ENCODE data around the gene TNFAIP8L3. TPM values are rescaled to one million over a fixed set of nuclear protein-coding genes. Genes with fewer than 3 reads are reported as not detected.
A peak's percentile ranks its signal among the peaks of the same experiment; 100 is the strongest.

TNFAIP8L3 gene
- total and polyA plus RNA-seq, 4 donors, result 3.8 to 8.2 (median 6.8) TPM

GRCh38 chr15:51093839-51094605 lies 684 bp downstream of the TNFAIP8L3 start:
- H3K27me3 ChIP-seq (ENCODE audit: control insufficient read depth, insufficient read depth, low read length), result peaks cover 38% of the 10 kb centered on the region

GRCh38 chr15:51093488-51093838 lies 1.2 kb downstream of the TNFAIP8L3 start:
- Histone ChIP-seq H3K4me3 (ENCODE audit: low read depth, low read length) (peak overlapping the region; percentile 45), H3K27me3 (ENCODE audit: control insufficient read depth, insufficient read depth, low read length) (peaks cover 38% of the 10 kb centered on the region), H3K4me1 (ENCODE audit: control insufficient read depth, insufficient read depth, low read length) (peaks cover 17% of the 10 kb centered on the region), H3K9me3 (ENCODE audit: control insufficient read depth, insufficient read depth, low read length) (no peaks in the 10 kb centered on the region), H3K27ac (ENCODE audit: low read depth, low read length) (no peak overlapping the region), H3K36me3 (ENCODE audit: control insufficient read depth, insufficient read depth, low read length) (no peaks in the 10 kb centered on the region)
- 36% methylated on average over 15 of the region's 21 CpGs for WGBS (ENCODE audit: insufficient coverage)
- DNase-seq (ENCODE audit: low read depth in 4 of 6, low spot score in 6 of 6), result no peak

More at GRCh38 chr15:51093839-51094605, 684 bp downstream of the TNFAIP8L3 start:
- no peak overlapping the region for H3K27ac ChIP-seq (ENCODE audit: low read depth, low read length)
- peak in 1 of 6 donors; percentile 38 for DNase-seq (ENCODE audit: low read depth in 4 of 6, low spot score in 6 of 6)
- peaks cover 17% of the 10 kb centered on the region for H3K4me1 ChIP-seq (ENCODE audit: control insufficient read depth, insufficient read depth, low read length)
- WGBS (ENCODE audit: insufficient coverage), result under 1% methylated on average over 59 of the region's 65 CpGs
- no peaks in the 10 kb centered on the region for H3K36me3 ChIP-seq (ENCODE audit: control insufficient read depth, insufficient read depth, low read length)
- H3K4me3 ChIP-seq (ENCODE audit: low read depth, low read length), result peak overlapping the region; percentile 45
- H3K9me3 ChIP-seq (ENCODE audit: control insufficient read depth, insufficient read depth, low read length), result no peaks in the 10 kb centered on the region

GRCh38 chr15:51092480-51093040 lies 2.1 kb downstream of the TNFAIP8L3 start:
- Histone ChIP-seq H3K4me1 (ENCODE audit: control insufficient read depth, insufficient read depth, low read length) (peaks cover 17% of the 10 kb centered on the region), H3K9me3 (ENCODE audit: control insufficient read depth, insufficient read depth, low read length) (no peaks in the 10 kb centered on the region), H3K4me3 (ENCODE audit: low read depth, low read length) (no peak overlapping the region), H3K27ac (ENCODE audit: low read depth, low read length) (no peak overlapping the region), H3K27me3 (ENCODE audit: control insufficient read depth, insufficient read depth, low read length) (peaks cover 36% of the 10 kb centered on the region), H3K36me3 (ENCODE audit: control insufficient read depth, insufficient read depth, low read length) (no peaks in the 10 kb centered on the region)
- 64% methylated on average over 4 of the region's 12 CpGs for WGBS (ENCODE audit: insufficient coverage)
- no peak for DNase-seq (ENCODE audit: low read depth in 4 of 6, low spot score in 6 of 6)

GRCh38 chr15:51090753-51091152 lies 4.0 kb downstream of the TNFAIP8L3 start:
- Histone ChIP-seq H3K4me1 (ENCODE audit: control insufficient read depth, insufficient read depth, low read length) (peaks cover 17% of the 10 kb centered on the region), H3K4me3 (ENCODE audit: low read depth, low read length) (no peak overlapping the region), H3K27ac (ENCODE audit: low read depth, low read length) (no peak overlapping the region), H3K27me3 (ENCODE audit: control insufficient read depth, insufficient read depth, low read length) (peaks cover 25% of the 10 kb centered on the region), H3K9me3 (ENCODE audit: control insufficient read depth, insufficient read depth, low read length) (no peaks in the 10 kb centered on the region), H3K36me3 (ENCODE audit: control insufficient read depth, insufficient read depth, low read length) (no peaks in the 10 kb centered on the region)
- WGBS (ENCODE audit: insufficient coverage), result no CpG with 5 or more reads among the region's 3 CpGs
- DNase-seq (ENCODE audit: low read depth in 4 of 6, low spot score in 6 of 6), result no peak

GRCh38 chr15:51089699-51090453 lies 4.8 kb downstream of the TNFAIP8L3 start:
- Histone ChIP-seq H3K4me1 (ENCODE audit: control insufficient read depth, insufficient read depth, low read length) (peaks cover 12% of the 10 kb centered on the region), H3K27me3 (ENCODE audit: control insufficient read depth, insufficient read depth, low read length) (peaks cover 19% of the 10 kb centered on the region), H3K4me3 (ENCODE audit: low read depth, low read length) (no peak overlapping the region), H3K9me3 (ENCODE audit: control insufficient read depth, insufficient read depth, low read length) (no peaks in the 10 kb centered on the region), H3K36me3 (ENCODE audit: control insufficient read depth, insufficient read depth, low read length) (no peaks in the 10 kb centered on the region), H3K27ac (ENCODE audit: low read depth, low read length) (no peak overlapping the region)
- peak in 1 of 6 donors; percentile 46 for DNase-seq (ENCODE audit: low read depth in 4 of 6, low spot score in 6 of 6)
- WGBS (ENCODE audit: insufficient coverage), result 69% methylated on average over 3 of the region's 4 CpGs

GRCh38 chr15:51089041-51089440 lies 5.7 kb downstream of the TNFAIP8L3 start:
- Histone ChIP-seq H3K9me3 (ENCODE audit: control insufficient read depth, insufficient read depth, low read length) (no peaks in the 10 kb centered on the region), H3K27ac (ENCODE audit: low read depth, low read length) (no peak overlapping the region), H3K4me1 (ENCODE audit: control insufficient read depth, insufficient read depth, low read length) (peaks cover 8% of the 10 kb centered on the region), H3K36me3 (ENCODE audit: control insufficient read depth, insufficient read depth, low read length) (no peaks in the 10 kb centered on the region), H3K4me3 (ENCODE audit: low read depth, low read length) (no peak overlapping the region), H3K27me3 (ENCODE audit: control insufficient read depth, insufficient read depth, low read length) (peaks cover 15% of the 10 kb centered on the region)
- WGBS (ENCODE audit: insufficient coverage), result no CpG with 5 or more reads among the region's 1 CpG
- DNase-seq (ENCODE audit: low read depth in 4 of 6, low spot score in 6 of 6), result no peak

GRCh38 chr15:51088585-51088984 lies 6.1 kb downstream of the TNFAIP8L3 start:
- H3K9me3 ChIP-seq (ENCODE audit: control insufficient read depth, insufficient read depth, low read length), result no peaks in the 10 kb centered on the region
- no peak for DNase-seq (ENCODE audit: low read depth in 4 of 6, low spot score in 6 of 6)
- no peak overlapping the region for H3K27ac ChIP-seq (ENCODE audit: low read depth, low read length)
- no peaks in the 10 kb centered on the region for H3K36me3 ChIP-seq (ENCODE audit: control insufficient read depth, insufficient read depth, low read length)
- H3K27me3 ChIP-seq (ENCODE audit: control insufficient read depth, insufficient read depth, low read length), result peaks cover 11% of the 10 kb centered on the region
- WGBS (ENCODE audit: insufficient coverage), result 100% methylated on average over 1 of the region's 2 CpGs
- H3K4me1 ChIP-seq (ENCODE audit: control insufficient read depth, insufficient read depth, low read length), result peaks cover 4% of the 10 kb centered on the region
- no peak overlapping the region for H3K4me3 ChIP-seq (ENCODE audit: low read depth, low read length)

GRCh38 chr15:51087513-51087912 lies 7.2 kb downstream of the TNFAIP8L3 start:
- H3K27ac ChIP-seq (ENCODE audit: low read depth, low read length), result no peak overlapping the region
- H3K4me3 ChIP-seq (ENCODE audit: low read depth, low read length), result no peak overlapping the region
- WGBS (ENCODE audit: insufficient coverage), result no CpG with 5 or more reads among the region's 1 CpG
- H3K9me3 ChIP-seq (ENCODE audit: control insufficient read depth, insufficient read depth, low read length), result no peaks in the 10 kb centered on the region
- peaks cover 3% of the 10 kb centered on the region for H3K27me3 ChIP-seq (ENCODE audit: control insufficient read depth, insufficient read depth, low read length)
- DNase-seq (ENCODE audit: low read depth in 4 of 6, low spot score in 6 of 6), result no peak
- H3K36me3 ChIP-seq (ENCODE audit: control insufficient read depth, insufficient read depth, low read length), result peaks cover 3% of the 10 kb centered on the region
- H3K4me1 ChIP-seq (ENCODE audit: control insufficient read depth, insufficient read depth, low read length), result no peaks in the 10 kb centered on the region

GRCh38 chr15:51086409-51086808 lies 8.3 kb downstream of the TNFAIP8L3 start:
- no peak overlapping the region for H3K4me3 ChIP-seq (ENCODE audit: low read depth, low read length)
- peaks cover 3% of the 10 kb centered on the region for H3K36me3 ChIP-seq (ENCODE audit: control insufficient read depth, insufficient read depth, low read length)
- no peak overlapping the region for H3K27ac ChIP-seq (ENCODE audit: low read depth, low read length)
- no peaks in the 10 kb centered on the region for H3K9me3 ChIP-seq (ENCODE audit: control insufficient read depth, insufficient read depth, low read length)
- WGBS (ENCODE audit: insufficient coverage), result 89% methylated on average over 3 of the region's 4 CpGs
- peaks cover 3% of the 10 kb centered on the region for H3K27me3 ChIP-seq (ENCODE audit: control insufficient read depth, insufficient read depth, low read length)
- DNase-seq (ENCODE audit: low read depth in 4 of 6, low spot score in 6 of 6), result no peak
- no peaks in the 10 kb centered on the region for H3K4me1 ChIP-seq (ENCODE audit: control insufficient read depth, insufficient read depth, low read length)
